Mesenchymal stem cell (in vitro differentiated cells and primary cell): Measurements from ENCODE around the gene CDH4.
"Not testable (repeated sequence)": the region's sequence is repeated elsewhere in the genome, so short reads cannot be mapped to it uniquely, and the experiment has no call there.

Experiments
- DNase-seq: peaks from one replicate; pipeline ENCODE4 v3.0.0-alpha.2; 2013
- H2AFZ ChIP-seq: one replicate; pipeline ENCODE4 v1.6.1; 2013; ENCODE audit warnings: low read depth, mild to moderate bottlenecking, control low read depth, inconsistent platforms, low read length, moderate library complexity
- H2AK5ac ChIP-seq: 2 replicates; pipeline ENCODE4 v1.6.1; 2013; ENCODE audit warnings: low read length, moderate library complexity, mild to moderate bottlenecking, inconsistent platforms; ENCODE audit not compliant: severe bottlenecking
- H2BK120ac ChIP-seq: one replicate; pipeline ENCODE4 v1.6.1; 2013; ENCODE audit warnings: low read depth, mild to moderate bottlenecking, inconsistent platforms, low read length, moderate library complexity
- H2BK12ac ChIP-seq, 2 experiments: one replicate each; pipeline ENCODE4 v1.6.1; 2013; ENCODE audit warnings: inconsistent platforms in 2 of 2, low read length in 2 of 2, mild to moderate bottlenecking in 2 of 2, moderate library complexity in 2 of 2, control low read depth in 1 of 2
- H2BK15ac ChIP-seq: one replicate; pipeline ENCODE4 v1.6.1; 2013; ENCODE audit warnings: mild to moderate bottlenecking, low read depth, inconsistent platforms; ENCODE audit not compliant: poor library complexity, severe bottlenecking
- H2BK5ac ChIP-seq: 2 replicates; pipeline ENCODE4 v1.6.1; 2013; ENCODE audit warnings: low read depth, mild to moderate bottlenecking, low read length, control low read depth, inconsistent platforms; ENCODE audit not compliant: poor library complexity, severe bottlenecking
- H3K14ac ChIP-seq, 2 experiments: one replicate each; pipeline ENCODE4 v1.6.1; 2013; ENCODE audit warnings: inconsistent platforms in 2 of 2, low read length in 2 of 2, control low read depth in 1 of 2, mild to moderate bottlenecking in 1 of 2, moderate library complexity in 1 of 2
- H3K18ac ChIP-seq, 2 experiments: one replicate each; pipeline ENCODE4 v1.6.1; 2013; ENCODE audit warnings: inconsistent platforms in 2 of 2, low read length in 2 of 2, control low read depth in 1 of 2, low read depth in 1 of 2, mild to moderate bottlenecking in 1 of 2
- H3K23ac ChIP-seq, 2 experiments: one replicate each; pipeline ENCODE4 v1.6.1; 2013; ENCODE audit warnings: inconsistent platforms in 2 of 2, low read length in 2 of 2, mild to moderate bottlenecking in 2 of 2, moderate library complexity in 2 of 2, control low read depth in 1 of 2
- H3K27ac ChIP-seq: 2 replicates; pipeline ENCODE4 v1.5.1; 2013; ENCODE audit warnings: mild to moderate bottlenecking, moderate library complexity, low read length, control low read depth, inconsistent platforms; ENCODE audit not compliant: poor library complexity, severe bottlenecking
- H3K27me3 ChIP-seq, 2 experiments: 2 replicates each; pipeline versions ENCODE4 v1.6.1 to v1.7.0; 2013; ENCODE audit warnings: low read length in 2 of 2, mild to moderate bottlenecking in 2 of 2, moderate library complexity in 2 of 2, control low read depth in 1 of 2, inconsistent platforms in 1 of 2; ENCODE audit not compliant: control insufficient read depth in 1 of 2, insufficient read depth in 1 of 2
- H3K36me3 ChIP-seq, 2 experiments: 2 replicates each; pipeline versions ENCODE4 v1.6.1 to v1.7.0; 2013; ENCODE audit warnings: low read length in 2 of 2, control low read depth in 1 of 2, inconsistent platforms in 1 of 2, low read depth in 1 of 2, mild to moderate bottlenecking in 1 of 2; ENCODE audit not compliant: insufficient read depth in 2 of 2, control insufficient read depth in 1 of 2
- H3K4ac ChIP-seq, 2 experiments: one replicate each; pipeline ENCODE4 v1.6.1; 2013; ENCODE audit warnings: inconsistent platforms in 2 of 2, low read length in 2 of 2, mild to moderate bottlenecking in 2 of 2, moderate library complexity in 2 of 2, control low read depth in 1 of 2, low read depth in 1 of 2
- H3K4me1 ChIP-seq: 2 replicates; pipeline ENCODE4 v1.6.1; 2013; ENCODE audit warnings: low read depth, low read length, control low read depth; ENCODE audit not compliant: control insufficient read depth, insufficient read depth
- H3K4me2 ChIP-seq: 2 replicates; pipeline ENCODE4 v1.6.1; 2013; ENCODE audit warnings: low read length, mild to moderate bottlenecking, inconsistent platforms; ENCODE audit not compliant: poor library complexity, severe bottlenecking
- H3K4me3 ChIP-seq, 2 experiments: 2 replicates each; pipeline versions ENCODE4 v1.5.1 to v1.7.0; 2013; ENCODE audit warnings: low read length in 2 of 2, mild to moderate bottlenecking in 2 of 2, control low read depth in 1 of 2, low read depth in 1 of 2; ENCODE audit not compliant: insufficient read depth in 1 of 2
- H3K79me1 ChIP-seq: replicated peaks from 2 replicates; pipeline ENCODE4 v1.6.1; 2013; ENCODE audit warnings: mild to moderate bottlenecking, control low read depth, low read length, inconsistent platforms; ENCODE audit not compliant: poor library complexity, severe bottlenecking
- H3K9ac ChIP-seq: 2 replicates; pipeline ENCODE4 v1.7.0; 2013; ENCODE audit warnings: mild to moderate bottlenecking, low read length, moderate library complexity
- H3K9me3 ChIP-seq: 2 replicates; pipeline ENCODE4 v1.7.0; 2013; ENCODE audit warnings: mild to moderate bottlenecking, low read length; ENCODE audit not compliant: control insufficient read depth
- H4K8ac ChIP-seq: one replicate; pipeline ENCODE4 v1.6.1; 2013; ENCODE audit warnings: inconsistent platforms, mild to moderate bottlenecking, low read length, moderate library complexity
- H4K91ac ChIP-seq: one replicate; pipeline ENCODE4 v1.6.1; 2013; ENCODE audit warnings: mild to moderate bottlenecking, low read length, inconsistent platforms
- WGBS: methylation state at CpG from one replicate; pipeline ENCODE4 v1.1.7; 2013; ENCODE audit warnings: mixed read lengths; 5-methylcytosine and 5-hydroxymethylcytosine counted together

CDH4 gene

GRCh38 chr20:61477451-61477861, 225.4 kb downstream of the CDH4 start:
- Histone ChIP-seq H3K4me3 (no peak overlapping the region), H3K4ac (no peak overlapping the region), H3K18ac (no peak overlapping the region), H3K4me2 (no peak overlapping the region), H3K14ac (no peak overlapping the region), H3K9me3 (peaks cover 6% of the 10 kb centered on the region), H2BK12ac (no peak overlapping the region), H3K4me1 (no peaks in the 10 kb centered on the region), H3K23ac (no peak overlapping the region), H3K36me3 (no peaks in the 10 kb centered on the region), H3K27ac (no peak overlapping the region), H2BK15ac (no peak overlapping the region), H2AFZ (no peak overlapping the region), H4K91ac (no peak overlapping the region), H2BK120ac (no peak overlapping the region), H3K79me1 (peaks cover 2% of the 10 kb centered on the region), H2AK5ac (no peak overlapping the region), H3K9ac (no peak overlapping the region), H4K8ac (no peak overlapping the region), H2BK5ac (no peak overlapping the region), H3K27me3 (peaks cover 0 to 3% of the 10 kb centered on the region in 2 experiments)
- WGBS, result 92% methylated on average over 7 of the region's 9 CpGs
- DNase-seq, result no peak

GRCh38 chr20:61478094-61478493, 226.0 kb downstream of the CDH4 start:
- no peak overlapping the region for H3K27ac ChIP-seq
- no peak overlapping the region for H3K14ac ChIP-seq
- peaks cover 0 to 3% of the 10 kb centered on the region in 2 experiments for H3K27me3 ChIP-seq
- H3K36me3 ChIP-seq, result no peaks in the 10 kb centered on the region
- H3K4me1 ChIP-seq, result no peaks in the 10 kb centered on the region
- no peak overlapping the region for H3K23ac ChIP-seq
- H2BK12ac ChIP-seq, result no peak overlapping the region
- H2BK120ac ChIP-seq, result no peak overlapping the region
- no peak overlapping the region for H2AK5ac ChIP-seq
- H3K4me3 ChIP-seq, result no peak overlapping the region
- no peak overlapping the region for H2AFZ ChIP-seq
- no peak overlapping the region for H4K8ac ChIP-seq
- no peak for DNase-seq
- H3K9ac ChIP-seq, result no peak overlapping the region
- H3K4ac ChIP-seq, result no peak overlapping the region
- H2BK15ac ChIP-seq, result no peak overlapping the region
- H3K79me1 ChIP-seq, result peaks cover 2% of the 10 kb centered on the region
- peaks cover 6% of the 10 kb centered on the region for H3K9me3 ChIP-seq
- no peak overlapping the region for H4K91ac ChIP-seq
- H3K4me2 ChIP-seq, result no peak overlapping the region
- WGBS, result 91% methylated on average over 8 of the region's 9 CpGs
- no peak overlapping the region for H3K18ac ChIP-seq
- no peak overlapping the region for H2BK5ac ChIP-seq

- H3K9me3 ChIP-seq, result peaks cover 6% of the 10 kb centered on the region
- H2BK5ac ChIP-seq, result no peak overlapping the region
- no peak overlapping the region for H3K4ac ChIP-seq
- H3K14ac ChIP-seq, result no peak overlapping the region
- no peak overlapping the region for H2BK120ac ChIP-seq
- no peak overlapping the region for H4K8ac ChIP-seq
- H3K36me3 ChIP-seq, result no peaks in the 10 kb centered on the region
- no peak overlapping the region for H3K4me2 ChIP-seq
- DNase-seq, result no peak
- no peak overlapping the region for H2AK5ac ChIP-seq
- no peak overlapping the region for H2BK15ac ChIP-seq
- no peak overlapping the region for H3K4me3 ChIP-seq
- no peak overlapping the region for H3K9ac ChIP-seq
- no peak overlapping the region for H3K27ac ChIP-seq
- no peaks in the 10 kb centered on the region for H3K4me1 ChIP-seq
- WGBS, result 90% methylated on average over 13 of the region's 13 CpGs
- H4K91ac ChIP-seq, result no peak overlapping the region
- no peak overlapping the region for H3K23ac ChIP-seq
- no peak overlapping the region for H2AFZ ChIP-seq
- no peak overlapping the region for H2BK12ac ChIP-seq
- no peaks in the 10 kb centered on the region for H3K27me3 ChIP-seq
- H3K79me1 ChIP-seq, result peaks cover 2% of the 10 kb centered on the region
- H3K18ac ChIP-seq, result no peak overlapping the region
Observed at GRCh38 chr20:61478611-61479305, 226.7 kb downstream of the CDH4 start.

- H3K79me1 ChIP-seq, H3K4me2 ChIP-seq, H3K14ac ChIP-seq, H3K9ac ChIP-seq, H3K36me3 ChIP-seq, H2BK5ac ChIP-seq, H2AK5ac ChIP-seq, H3K23ac ChIP-seq, H3K4me1 ChIP-seq, H3K27me3 ChIP-seq, H2BK15ac ChIP-seq, DNase-seq, H2AFZ ChIP-seq, H3K4me3 ChIP-seq, H4K91ac ChIP-seq, H3K18ac ChIP-seq, H3K4ac ChIP-seq, H2BK120ac ChIP-seq, H3K27ac ChIP-seq, H4K8ac ChIP-seq, H3K9me3 ChIP-seq, H2BK12ac ChIP-seq: not testable (repeated sequence)
- WGBS, result 100% methylated on average over 2 of the region's 4 CpGs
Observed at GRCh38 chr20:61479433-61479832, 227.4 kb downstream of the CDH4 start.
